ENCODE measurements around the gene OR5B12. TPM values are rescaled to one million over a fixed set of nuclear protein-coding genes. Genes with fewer than 3 reads are reported as not detected.

Gene OR5B12
- total RNA-seq (not detected), polyA plus RNA-seq (0.07 TPM)
- long read RNA-seq, donor 1 = 0 reads
- long read RNA-seq, donor 2 = 0 reads
- long read RNA-seq, donor 3 = 0 reads
- long read RNA-seq, donor 4 = 0 reads
- long read RNA-seq, donor 5 = 0 reads
- long read RNA-seq, donor 6 = 0 reads
- long read RNA-seq, donor 7 = 0 reads
- long read RNA-seq, donor 8 = 0 reads
- long read RNA-seq, donor 9 = 0 reads
- long read RNA-seq, donor 10 = 0 reads

- Histone ChIP-seq H3K4me1 (ENCODE audit: control insufficient read depth in 2 of 2, insufficient read depth in 2 of 2, low read length in 2 of 2) (no peaks in the 10 kb centered on the region), H3K9me3 (ENCODE audit: control insufficient read depth in 2 of 2, insufficient read depth in 1 of 2, low read length in 1 of 2) (peaks cover 0 to 8% of the 10 kb centered on the region in 2 donors), H3K36me3 (ENCODE audit: control insufficient read depth in 2 of 2, insufficient read depth in 2 of 2, low read length in 1 of 2) (no peaks in the 10 kb centered on the region), H3K27me3 (ENCODE audit: control insufficient read depth in 2 of 2, insufficient read depth in 1 of 2, low read length in 1 of 2) (no peaks in the 10 kb centered on the region), H3K27ac (ENCODE audit: low read depth in 1 of 2, low read length in 1 of 2) (no peak within 1 kb of the TSS), H3K4me3 (ENCODE audit: low read length in 2 of 2) (no peak within 1 kb of the TSS)
- no peak for DNase-seq (ENCODE audit: low read depth in 6 of 9, low spot score in 9 of 9)
- 96% methylated on average over 1 of the region's 1 CpG for WGBS
These were observed at the start of gene OR5B12 for GRCh38 chr11:58442136-58442535. OR5B12 (minus strand) TSS chr11:58442236; CDS start chr11:58440151, 2,085 bp downstream.

GRCh38 chr11:58490827-58491226, 48.8 kb upstream of the OR5B12 start:
- Histone ChIP-seq H3K36me3 (ENCODE audit: control insufficient read depth in 2 of 2, insufficient read depth in 2 of 2, low read length in 1 of 2) (no peaks in the 10 kb centered on the region), H3K27me3 (ENCODE audit: control insufficient read depth in 2 of 2, insufficient read depth in 1 of 2, low read length in 1 of 2) (no peaks in the 10 kb centered on the region), H3K9me3 (ENCODE audit: control insufficient read depth in 2 of 2, insufficient read depth in 1 of 2, low read length in 1 of 2) (no peaks in the 10 kb centered on the region), H3K4me3 (ENCODE audit: low read length in 2 of 2) (no peak overlapping the region), H3K4me1 (ENCODE audit: control insufficient read depth in 2 of 2, insufficient read depth in 2 of 2, low read length in 2 of 2) (no peaks in the 10 kb centered on the region), H3K27ac (ENCODE audit: low read depth in 1 of 2, low read length in 1 of 2) (no peak overlapping the region)
- WGBS = 62% methylated on average over 2 of the region's 2 CpGs
- no peak for DNase-seq (ENCODE audit: low read depth in 6 of 9, low spot score in 9 of 9)

GRCh38 chr11:58487170-58487569, 45.1 kb upstream of the OR5B12 start:
- no peaks in the 10 kb centered on the region for H3K4me1 ChIP-seq (ENCODE audit: control insufficient read depth in 2 of 2, insufficient read depth in 2 of 2, low read length in 2 of 2)
- no peaks in the 10 kb centered on the region for H3K9me3 ChIP-seq (ENCODE audit: control insufficient read depth in 2 of 2, insufficient read depth in 1 of 2, low read length in 1 of 2)
- DNase-seq (ENCODE audit: low read depth in 6 of 9, low spot score in 9 of 9) = no peak
- H3K27ac ChIP-seq (ENCODE audit: low read depth in 1 of 2, low read length in 1 of 2) = no peak overlapping the region
- H3K27me3 ChIP-seq (ENCODE audit: control insufficient read depth in 2 of 2, insufficient read depth in 1 of 2, low read length in 1 of 2) = no peaks in the 10 kb centered on the region
- no peaks in the 10 kb centered on the region for H3K36me3 ChIP-seq (ENCODE audit: control insufficient read depth in 2 of 2, insufficient read depth in 2 of 2, low read length in 1 of 2)
- no peak overlapping the region for H3K4me3 ChIP-seq (ENCODE audit: low read length in 2 of 2)

- H3K4me3 ChIP-seq (ENCODE audit: low read length in 2 of 2) = no peak overlapping the region
- H3K4me1 ChIP-seq (ENCODE audit: control insufficient read depth in 2 of 2, insufficient read depth in 2 of 2, low read length in 2 of 2) = no peaks in the 10 kb centered on the region
- no peak for DNase-seq (ENCODE audit: low read depth in 6 of 9, low spot score in 9 of 9)
- no peaks in the 10 kb centered on the region for H3K36me3 ChIP-seq (ENCODE audit: control insufficient read depth in 2 of 2, insufficient read depth in 2 of 2, low read length in 1 of 2)
- H3K9me3 ChIP-seq (ENCODE audit: control insufficient read depth in 2 of 2, insufficient read depth in 1 of 2, low read length in 1 of 2) = no peaks in the 10 kb centered on the region
- H3K27ac ChIP-seq (ENCODE audit: low read depth in 1 of 2, low read length in 1 of 2) = no peak overlapping the region
- WGBS = 97% methylated on average over 1 of the region's 1 CpG
- no peaks in the 10 kb centered on the region for H3K27me3 ChIP-seq (ENCODE audit: control insufficient read depth in 2 of 2, insufficient read depth in 1 of 2, low read length in 1 of 2)
These were observed 43.9 kb upstream of the OR5B12 start for GRCh38 chr11:58485961-58486360.

GRCh38 chr11:58471892-58472291, 29.9 kb upstream of the OR5B12 start:
- H3K27me3 ChIP-seq (ENCODE audit: control insufficient read depth in 2 of 2, insufficient read depth in 1 of 2, low read length in 1 of 2) = no peaks in the 10 kb centered on the region
- no peak overlapping the region for H3K27ac ChIP-seq (ENCODE audit: low read depth in 1 of 2, low read length in 1 of 2)
- H3K4me3 ChIP-seq (ENCODE audit: low read length in 2 of 2) = no peak overlapping the region
- no peaks in the 10 kb centered on the region for H3K4me1 ChIP-seq (ENCODE audit: control insufficient read depth in 2 of 2, insufficient read depth in 2 of 2, low read length in 2 of 2)
- H3K9me3 ChIP-seq (ENCODE audit: control insufficient read depth in 2 of 2, insufficient read depth in 1 of 2, low read length in 1 of 2) = peaks cover 0 to 3% of the 10 kb centered on the region in 2 donors
- no peak for DNase-seq (ENCODE audit: low read depth in 6 of 9, low spot score in 9 of 9)
- H3K36me3 ChIP-seq (ENCODE audit: control insufficient read depth in 2 of 2, insufficient read depth in 2 of 2, low read length in 1 of 2) = no peaks in the 10 kb centered on the region

GRCh38 chr11:58466293-58466692, 24.3 kb upstream of the OR5B12 start:
- no peaks in the 10 kb centered on the region for H3K36me3 ChIP-seq (ENCODE audit: control insufficient read depth in 2 of 2, insufficient read depth in 2 of 2, low read length in 1 of 2)
- DNase-seq (ENCODE audit: low read depth in 6 of 9, low spot score in 9 of 9) = no peak
- 92% methylated on average over 1 of the region's 1 CpG for WGBS
- H3K4me1 ChIP-seq (ENCODE audit: control insufficient read depth in 2 of 2, insufficient read depth in 2 of 2, low read length in 2 of 2) = no peaks in the 10 kb centered on the region
- H3K27me3 ChIP-seq (ENCODE audit: control insufficient read depth in 2 of 2, insufficient read depth in 1 of 2, low read length in 1 of 2) = no peaks in the 10 kb centered on the region
- no peak overlapping the region for H3K27ac ChIP-seq (ENCODE audit: low read depth in 1 of 2, low read length in 1 of 2)
- no peak overlapping the region for H3K4me3 ChIP-seq (ENCODE audit: low read length in 2 of 2)
- H3K9me3 ChIP-seq (ENCODE audit: control insufficient read depth in 2 of 2, insufficient read depth in 1 of 2, low read length in 1 of 2) = peaks cover 0 to 3% of the 10 kb centered on the region in 2 donors

- H3K27ac ChIP-seq (ENCODE audit: low read depth in 1 of 2, low read length in 1 of 2) = no peak overlapping the region
- H3K27me3 ChIP-seq (ENCODE audit: control insufficient read depth in 2 of 2, insufficient read depth in 1 of 2, low read length in 1 of 2) = no peaks in the 10 kb centered on the region
- no peaks in the 10 kb centered on the region for H3K36me3 ChIP-seq (ENCODE audit: control insufficient read depth in 2 of 2, insufficient read depth in 2 of 2, low read length in 1 of 2)
- H3K9me3 ChIP-seq (ENCODE audit: control insufficient read depth in 2 of 2, insufficient read depth in 1 of 2, low read length in 1 of 2) = no peaks in the 10 kb centered on the region
- no peak overlapping the region for H3K4me3 ChIP-seq (ENCODE audit: low read length in 2 of 2)
- WGBS = 67% methylated on average over 3 of the region's 3 CpGs
- no peak for DNase-seq (ENCODE audit: low read depth in 6 of 9, low spot score in 9 of 9)
- no peaks in the 10 kb centered on the region for H3K4me1 ChIP-seq (ENCODE audit: control insufficient read depth in 2 of 2, insufficient read depth in 2 of 2, low read length in 2 of 2)
These were observed 23.7 kb upstream of the OR5B12 start for GRCh38 chr11:58465690-58466089.

GRCh38 chr11:58451585-58451984, 9.5 kb upstream of the OR5B12 start:
- Histone ChIP-seq H3K36me3 (ENCODE audit: control insufficient read depth in 2 of 2, insufficient read depth in 2 of 2, low read length in 1 of 2) (no peaks in the 10 kb centered on the region), H3K4me1 (ENCODE audit: control insufficient read depth in 2 of 2, insufficient read depth in 2 of 2, low read length in 2 of 2) (no peaks in the 10 kb centered on the region), H3K27ac (ENCODE audit: low read depth in 1 of 2, low read length in 1 of 2) (no peak overlapping the region), H3K4me3 (ENCODE audit: low read length in 2 of 2) (no peak overlapping the region), H3K9me3 (ENCODE audit: control insufficient read depth in 2 of 2, insufficient read depth in 1 of 2, low read length in 1 of 2) (no peaks in the 10 kb centered on the region), H3K27me3 (ENCODE audit: control insufficient read depth in 2 of 2, insufficient read depth in 1 of 2, low read length in 1 of 2) (no peaks in the 10 kb centered on the region)
- no peak for DNase-seq (ENCODE audit: low read depth in 6 of 9, low spot score in 9 of 9)
- 48% methylated on average over 3 of the region's 3 CpGs for WGBS

- Histone ChIP-seq H3K4me3 (ENCODE audit: low read length in 2 of 2) (no peak overlapping the region), H3K4me1 (ENCODE audit: control insufficient read depth in 2 of 2, insufficient read depth in 2 of 2, low read length in 2 of 2) (no peaks in the 10 kb centered on the region), H3K9me3 (ENCODE audit: control insufficient read depth in 2 of 2, insufficient read depth in 1 of 2, low read length in 1 of 2) (peaks cover 0 to 8% of the 10 kb centered on the region in 2 donors), H3K27me3 (ENCODE audit: control insufficient read depth in 2 of 2, insufficient read depth in 1 of 2, low read length in 1 of 2) (no peaks in the 10 kb centered on the region), H3K27ac (ENCODE audit: low read depth in 1 of 2, low read length in 1 of 2) (no peak overlapping the region), H3K36me3 (ENCODE audit: control insufficient read depth in 2 of 2, insufficient read depth in 2 of 2, low read length in 1 of 2) (no peaks in the 10 kb centered on the region)
- no peak for DNase-seq (ENCODE audit: low read depth in 6 of 9, low spot score in 9 of 9)
- WGBS = 91% methylated on average over 6 of the region's 6 CpGs
These were observed 4.3 kb upstream of the OR5B12 start for GRCh38 chr11:58446294-58446693.

- Histone ChIP-seq H3K9me3 (ENCODE audit: control insufficient read depth in 2 of 2, insufficient read depth in 1 of 2, low read length in 1 of 2) (peaks cover 0 to 8% of the 10 kb centered on the region in 2 donors), H3K4me3 (ENCODE audit: low read length in 2 of 2) (no peak overlapping the region), H3K27me3 (ENCODE audit: control insufficient read depth in 2 of 2, insufficient read depth in 1 of 2, low read length in 1 of 2) (no peaks in the 10 kb centered on the region), H3K36me3 (ENCODE audit: control insufficient read depth in 2 of 2, insufficient read depth in 2 of 2, low read length in 1 of 2) (no peaks in the 10 kb centered on the region), H3K27ac (ENCODE audit: low read depth in 1 of 2, low read length in 1 of 2) (no peak overlapping the region), H3K4me1 (ENCODE audit: control insufficient read depth in 2 of 2, insufficient read depth in 2 of 2, low read length in 2 of 2) (no peaks in the 10 kb centered on the region)
- DNase-seq (ENCODE audit: low read depth in 6 of 9, low spot score in 9 of 9) = no peak
- WGBS = 93% methylated on average over 2 of the region's 2 CpGs
These were observed 2.3 kb upstream of the OR5B12 start for GRCh38 chr11:58444300-58444699.
